ENCODE results near the gene URI1.
"Not testable (repeated sequence)": the region's sequence is repeated elsewhere in the genome, so short reads cannot be mapped to it uniquely, and the experiment has no call there.

Gene URI1, protein sequence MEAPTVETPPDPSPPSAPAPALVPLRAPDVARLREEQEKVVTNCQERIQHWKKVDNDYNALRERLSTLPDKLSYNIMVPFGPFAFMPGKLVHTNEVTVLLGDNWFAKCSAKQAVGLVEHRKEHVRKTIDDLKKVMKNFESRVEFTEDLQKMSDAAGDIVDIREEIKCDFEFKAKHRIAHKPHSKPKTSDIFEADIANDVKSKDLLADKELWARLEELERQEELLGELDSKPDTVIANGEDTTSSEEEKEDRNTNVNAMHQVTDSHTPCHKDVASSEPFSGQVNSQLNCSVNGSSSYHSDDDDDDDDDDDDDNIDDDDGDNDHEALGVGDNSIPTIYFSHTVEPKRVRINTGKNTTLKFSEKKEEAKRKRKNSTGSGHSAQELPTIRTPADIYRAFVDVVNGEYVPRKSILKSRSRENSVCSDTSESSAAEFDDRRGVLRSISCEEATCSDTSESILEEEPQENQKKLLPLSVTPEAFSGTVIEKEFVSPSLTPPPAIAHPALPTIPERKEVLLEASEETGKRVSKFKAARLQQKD

DNA sequence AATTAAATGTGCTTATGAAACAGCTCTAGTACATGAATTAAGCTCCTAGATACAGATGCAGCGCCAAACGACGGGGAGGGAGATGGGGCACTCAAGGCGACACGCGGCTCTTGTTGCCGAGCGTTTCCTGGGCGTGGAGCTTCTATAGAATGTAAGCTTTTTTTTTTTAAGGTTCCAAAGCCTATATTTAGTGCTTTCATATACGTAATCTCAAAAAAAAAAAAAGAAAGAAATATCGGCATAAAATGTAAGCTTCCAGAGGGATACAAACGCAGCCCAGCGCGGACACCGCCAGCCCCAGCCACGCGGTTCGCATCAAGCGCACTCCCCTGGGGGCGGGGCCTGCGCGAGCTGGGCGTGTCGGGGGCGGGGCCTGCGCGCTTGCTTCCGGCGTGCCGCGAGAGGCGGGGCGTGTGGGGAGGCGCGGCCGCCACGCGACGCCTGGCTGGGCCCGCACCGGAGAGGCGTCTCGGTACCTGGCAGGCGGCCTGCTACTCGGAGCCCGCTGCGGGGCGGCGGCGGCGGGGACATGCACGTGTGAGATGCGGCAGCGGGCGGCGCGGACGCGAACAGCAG lies at the start of gene URI1:
Gene URI1 (plus strand): TSS at position 412 of the 576 bp plus-strand sequence. CDS start 309 bp downstream, outside the sequence.
- in situ Hi-C loops (cut with MboI; ENCODE audit: low sequenced_read_pairs), result no loop called here

DNA sequence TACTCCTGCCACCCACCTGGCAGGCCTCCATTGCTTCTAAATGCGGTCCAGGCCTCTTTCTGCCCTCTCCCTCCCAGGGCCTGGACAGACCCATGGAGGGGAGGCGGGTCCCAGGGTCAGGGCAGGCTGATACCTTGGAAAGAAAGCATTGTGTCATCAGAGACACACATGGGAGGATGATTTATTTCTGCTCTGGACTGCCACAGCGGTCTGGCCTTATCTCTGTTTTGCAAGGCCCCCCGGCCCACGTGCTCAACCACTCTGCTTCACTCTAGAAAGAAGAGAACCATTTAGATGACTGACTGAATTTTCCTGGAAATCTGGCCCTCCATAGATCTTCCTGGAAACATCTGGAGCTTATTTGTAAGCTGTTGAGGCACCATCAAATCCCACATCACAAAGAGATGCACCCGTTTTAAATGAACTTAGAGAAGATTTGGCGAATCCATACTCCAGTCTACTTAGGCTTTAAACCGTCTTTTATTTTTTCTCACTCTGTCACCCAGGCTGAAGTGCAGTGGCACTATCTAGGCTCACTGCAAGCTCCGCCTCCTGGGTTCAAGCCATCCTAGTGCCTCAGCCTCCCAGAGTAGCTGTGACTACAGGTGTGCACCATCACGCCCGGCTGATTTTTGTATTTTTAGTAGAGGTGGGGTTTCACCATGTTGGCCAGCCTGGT lies 48.3 kb upstream of the URI1 start:
- in situ Hi-C loops (cut with MboI; ENCODE audit: low sequenced_read_pairs), result no loop called here

DNA sequence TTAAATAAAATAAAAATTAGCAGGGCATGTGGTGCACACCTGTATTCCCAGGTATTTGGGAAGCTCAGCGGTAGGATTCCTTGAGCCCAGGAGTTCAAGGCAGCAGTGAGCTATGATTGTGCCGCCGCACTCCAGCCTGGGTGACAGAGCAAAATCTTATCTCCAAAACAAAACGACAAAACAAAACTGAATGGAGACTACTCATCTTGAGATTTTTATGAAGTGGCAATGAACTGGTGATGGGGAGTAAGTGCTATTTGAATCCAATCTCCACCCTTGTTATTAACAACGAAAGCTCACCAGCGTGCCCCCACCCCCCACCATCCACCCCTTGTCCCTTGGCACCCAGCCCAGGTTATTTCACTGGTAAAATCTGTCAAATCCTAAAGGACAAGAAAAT lies 45.2 kb upstream of the URI1 start:
- in situ Hi-C loops (cut with MboI; ENCODE audit: low sequenced_read_pairs), result no loop called here

DNA sequence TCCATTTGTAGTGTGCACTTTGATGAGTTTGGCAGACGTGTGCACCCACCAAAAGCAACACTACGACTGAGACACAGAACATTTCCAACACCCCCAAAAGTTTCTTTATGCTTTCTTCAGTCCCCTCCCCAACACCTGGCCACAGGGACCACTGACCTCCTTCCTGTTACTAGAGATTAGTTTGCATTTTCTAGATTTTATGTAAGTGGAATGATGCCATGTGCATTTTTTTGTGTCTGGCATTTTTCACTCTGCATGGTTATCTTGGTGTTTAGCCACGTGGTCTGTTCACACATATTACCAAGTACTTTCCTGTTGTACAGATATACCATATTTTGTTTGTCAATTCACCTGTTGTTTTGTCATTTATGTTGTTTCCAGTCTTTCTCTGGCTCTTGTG lies 44.6 kb upstream of the URI1 start:
- in situ Hi-C loops (cut with MboI; ENCODE audit: low sequenced_read_pairs), result no loop called here

DNA sequence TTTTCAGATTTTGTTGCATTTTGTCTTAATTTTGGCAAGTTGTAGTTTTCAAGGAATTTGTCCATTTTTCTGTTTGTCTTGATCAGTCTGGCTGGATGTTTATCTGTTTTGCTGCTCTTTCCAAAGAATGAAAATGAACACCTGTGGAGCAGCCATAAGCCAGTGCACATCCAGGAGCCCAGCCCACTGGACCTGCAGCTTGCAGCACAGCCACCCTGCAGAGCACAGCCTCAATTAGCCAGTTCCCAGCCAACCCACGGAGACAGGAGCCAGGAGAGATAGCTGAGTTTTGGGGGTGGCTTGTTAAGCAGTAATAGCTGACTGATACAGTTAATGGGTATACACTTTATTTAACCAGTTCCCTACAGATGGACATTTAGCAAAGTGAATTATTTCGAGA lies 38.0 kb upstream of the URI1 start:
- in situ Hi-C loops (cut with MboI; ENCODE audit: low sequenced_read_pairs), result no loop called here

DNA sequence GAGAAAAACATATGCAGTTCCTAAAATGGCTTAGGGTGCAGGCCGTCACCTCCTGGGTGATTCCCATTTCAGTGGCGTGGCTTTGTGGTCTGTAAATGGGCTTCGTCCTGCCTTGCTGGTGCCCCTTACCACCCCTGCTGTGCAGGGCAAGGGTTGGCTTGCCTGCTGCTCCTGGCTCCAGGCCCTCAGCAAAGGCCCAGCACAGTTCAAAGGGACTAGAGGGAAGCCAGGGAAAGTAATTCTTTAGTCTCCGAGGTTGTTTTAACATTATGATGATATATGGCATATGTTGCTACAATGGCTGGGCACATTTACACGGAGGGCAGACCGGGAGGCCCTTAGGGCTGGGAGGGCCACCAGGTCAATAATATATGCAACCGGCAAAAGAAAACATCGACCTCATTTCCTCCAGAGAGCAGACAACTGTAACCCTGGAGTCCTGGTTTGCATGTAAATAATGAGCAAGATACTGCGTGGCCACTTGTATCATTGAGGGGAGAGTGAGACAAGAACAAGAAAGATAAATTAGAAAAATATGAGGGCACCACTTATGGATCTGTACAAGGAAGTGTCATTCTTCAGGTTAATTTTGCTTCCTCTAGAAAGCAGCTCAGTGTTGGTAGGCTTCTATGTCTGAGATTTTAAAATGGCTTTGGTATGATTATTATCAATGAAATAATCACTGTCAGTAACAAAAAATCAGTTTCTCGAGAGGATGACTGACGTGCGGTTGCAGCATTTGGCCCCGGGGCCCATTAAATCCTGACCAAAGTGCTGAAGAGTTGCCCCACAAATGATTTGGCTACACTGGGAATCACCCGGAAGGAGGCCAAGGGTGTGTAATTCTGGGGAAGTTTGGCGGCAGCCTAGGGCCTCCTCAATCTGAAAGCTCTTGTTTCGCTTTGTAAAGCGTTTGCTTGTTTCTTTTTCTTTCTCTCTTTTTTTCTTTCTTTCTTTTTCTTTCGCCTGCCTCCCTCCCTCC lies 32.8 kb upstream of the URI1 start:
- in situ Hi-C loops (cut with MboI; ENCODE audit: low sequenced_read_pairs), result no loop called here

DNA sequence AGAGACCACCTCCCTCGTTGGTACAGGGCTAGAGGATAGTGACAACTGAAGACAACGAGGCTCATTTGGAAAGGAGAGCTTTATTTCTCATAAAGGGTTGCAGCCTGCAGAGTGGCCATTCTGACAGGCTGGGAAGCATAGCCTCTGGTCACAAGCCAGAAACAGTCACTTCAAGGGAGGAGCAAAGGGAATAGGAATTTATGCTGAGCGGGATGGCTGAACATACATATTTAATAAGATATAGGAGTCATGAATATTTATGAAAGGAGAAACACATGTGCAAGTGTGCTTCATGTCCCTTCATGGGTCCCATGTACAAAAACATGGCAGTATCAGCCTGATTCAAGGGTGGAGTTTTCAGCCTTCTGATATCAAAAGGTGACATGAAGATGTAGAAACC lies 27.1 kb upstream of the URI1 start:
- in situ Hi-C loops (cut with MboI; ENCODE audit: low sequenced_read_pairs), result no loop called here

DNA sequence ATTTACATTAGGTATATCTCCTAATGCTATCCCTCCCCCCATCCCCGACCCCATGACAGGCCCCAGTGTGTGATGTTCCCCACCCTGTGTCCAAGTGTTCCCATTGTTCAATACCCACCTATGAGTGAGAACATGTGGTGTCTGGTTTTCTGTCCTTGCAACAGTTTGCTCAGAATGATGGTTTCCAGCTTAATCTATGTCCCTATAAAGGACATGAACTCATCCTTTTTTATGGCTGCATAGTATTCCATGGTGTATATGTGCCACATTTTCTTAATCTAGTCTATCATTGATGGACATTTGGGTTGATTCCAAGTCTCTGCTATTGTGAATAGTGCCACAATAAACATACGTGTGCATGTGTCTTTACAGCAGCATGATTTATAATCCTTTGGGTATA lies 26.2 kb upstream of the URI1 start:
- in situ Hi-C loops (cut with MboI; ENCODE audit: low sequenced_read_pairs), result not testable (repeated sequence)

DNA sequence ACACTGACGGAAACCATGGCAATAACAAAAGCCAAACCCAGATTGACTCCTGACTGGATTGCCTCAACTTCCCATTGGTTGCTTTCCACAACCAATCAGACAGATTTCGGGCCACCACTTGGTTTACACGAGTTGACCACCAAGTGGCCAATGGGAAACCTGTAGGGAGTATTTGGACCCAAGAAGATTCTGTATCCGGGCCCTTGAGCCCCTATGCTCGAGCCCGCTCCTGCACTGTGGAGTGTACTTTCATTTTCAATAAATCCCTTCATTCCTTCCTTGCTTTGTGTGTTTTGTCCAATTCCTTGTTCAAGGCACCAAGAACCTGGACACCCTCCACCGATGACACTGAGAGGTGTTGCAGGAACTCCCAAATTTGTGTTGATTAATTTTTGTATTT lies 24.1 kb upstream of the URI1 start:
- in situ Hi-C loops (cut with MboI; ENCODE audit: low sequenced_read_pairs), result no loop called here

DNA sequence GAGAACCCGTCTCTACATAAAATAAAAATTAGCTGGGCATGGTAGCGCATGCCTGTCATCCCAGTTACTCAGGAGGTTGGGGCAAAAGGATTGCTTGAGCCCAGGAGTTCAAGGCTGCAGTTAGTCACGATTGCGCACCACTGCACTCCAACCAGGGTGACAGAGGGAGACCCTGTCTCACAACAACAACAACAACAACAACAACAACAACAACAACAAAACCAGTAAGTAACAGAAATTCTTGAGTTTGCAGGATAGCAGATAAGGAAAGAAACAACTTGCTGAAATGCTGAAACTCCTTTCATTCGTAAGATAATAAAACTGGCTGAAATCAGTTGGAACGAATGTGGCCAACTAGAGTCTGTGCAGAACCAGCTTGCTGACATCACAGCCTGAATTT lies 23.1 kb upstream of the URI1 start:
- in situ Hi-C loops (cut with MboI; ENCODE audit: low sequenced_read_pairs), result no loop called here

DNA sequence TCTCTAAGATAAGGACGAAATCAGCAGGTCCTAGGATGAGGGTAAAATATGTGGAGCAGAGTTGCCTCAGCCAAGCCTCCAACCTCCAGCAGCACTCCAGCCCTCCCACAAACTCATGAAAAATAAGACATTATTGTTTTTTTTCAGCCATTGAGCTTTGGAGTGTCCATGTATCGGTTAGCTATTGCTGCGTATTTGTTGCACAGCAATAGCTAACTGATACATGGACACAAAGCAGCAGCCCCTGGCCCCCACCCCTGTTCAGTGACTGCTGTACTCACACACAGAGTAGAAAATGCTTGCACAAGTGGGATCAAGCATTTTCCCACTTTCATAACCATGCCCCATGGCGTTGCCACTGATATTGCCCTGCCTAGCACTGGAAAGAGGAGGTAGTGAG lies 19.1 kb upstream of the URI1 start:
- in situ Hi-C loops (cut with MboI; ENCODE audit: low sequenced_read_pairs), result no loop called here

DNA sequence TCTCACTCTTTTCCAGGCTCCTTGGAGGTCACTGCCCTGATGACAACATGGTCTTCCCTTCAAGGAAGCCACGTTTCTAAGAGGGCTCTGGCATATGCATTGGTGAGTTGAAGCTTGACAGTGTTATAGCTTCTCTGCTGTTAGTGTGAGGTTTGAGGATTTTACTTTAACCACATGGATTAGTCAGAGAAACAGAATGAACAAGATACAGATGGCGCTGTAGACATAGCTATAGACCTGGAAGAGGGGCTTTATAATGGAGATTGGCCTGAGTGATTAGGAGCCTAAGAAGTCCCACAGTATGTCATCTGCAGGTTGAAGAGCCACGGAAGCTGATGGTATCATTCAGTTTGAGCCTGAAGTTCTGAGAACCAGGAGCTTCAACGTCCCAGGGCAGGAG lies 18.4 kb upstream of the URI1 start:
- in situ Hi-C loops (cut with MboI; ENCODE audit: low sequenced_read_pairs), result no loop called here

DNA sequence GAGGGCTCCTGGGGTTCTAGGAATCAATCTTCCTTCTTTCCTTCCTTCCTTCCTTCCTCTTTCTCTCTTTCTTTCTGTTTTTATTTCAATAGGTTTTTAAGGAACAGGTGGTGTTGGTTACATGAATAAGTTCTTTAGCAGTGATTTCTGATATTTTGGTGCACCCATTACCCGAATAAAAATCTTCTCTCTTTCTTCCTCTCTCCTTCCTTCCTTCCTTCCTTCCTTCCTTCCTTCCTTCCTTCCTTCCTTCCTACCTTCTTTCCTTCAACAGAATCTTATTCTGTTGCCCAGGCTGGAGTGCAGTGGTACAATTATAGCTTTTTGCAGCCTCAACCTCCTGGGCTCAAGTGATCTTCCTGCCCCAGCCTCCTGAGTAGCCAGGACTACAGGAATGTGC lies 16.0 kb upstream of the URI1 start:
- in situ Hi-C loops (cut with MboI; ENCODE audit: low sequenced_read_pairs), result no loop called here

DNA sequence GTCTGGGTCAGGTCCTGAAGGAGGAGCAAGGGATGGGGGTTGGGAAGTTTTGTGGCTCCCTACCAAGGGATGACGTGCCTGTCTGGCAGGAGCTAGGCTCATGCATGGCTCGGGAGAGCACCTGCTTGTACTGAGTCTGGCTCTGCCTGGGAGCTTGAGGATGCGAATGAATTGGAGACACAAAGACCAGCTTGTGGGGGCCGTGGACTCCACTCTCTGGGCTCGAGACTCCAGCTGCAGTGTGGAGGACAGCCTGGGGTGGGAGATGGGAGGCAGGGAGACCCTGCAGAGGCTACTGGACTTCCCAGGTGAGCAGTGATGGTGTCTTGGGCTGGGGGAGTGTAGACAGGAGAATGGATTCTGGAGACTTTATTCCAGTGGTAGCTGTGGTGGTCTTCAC lies 15.2 kb upstream of the URI1 start:
- in situ Hi-C loops (cut with MboI; ENCODE audit: low sequenced_read_pairs), result no loop called here

DNA sequence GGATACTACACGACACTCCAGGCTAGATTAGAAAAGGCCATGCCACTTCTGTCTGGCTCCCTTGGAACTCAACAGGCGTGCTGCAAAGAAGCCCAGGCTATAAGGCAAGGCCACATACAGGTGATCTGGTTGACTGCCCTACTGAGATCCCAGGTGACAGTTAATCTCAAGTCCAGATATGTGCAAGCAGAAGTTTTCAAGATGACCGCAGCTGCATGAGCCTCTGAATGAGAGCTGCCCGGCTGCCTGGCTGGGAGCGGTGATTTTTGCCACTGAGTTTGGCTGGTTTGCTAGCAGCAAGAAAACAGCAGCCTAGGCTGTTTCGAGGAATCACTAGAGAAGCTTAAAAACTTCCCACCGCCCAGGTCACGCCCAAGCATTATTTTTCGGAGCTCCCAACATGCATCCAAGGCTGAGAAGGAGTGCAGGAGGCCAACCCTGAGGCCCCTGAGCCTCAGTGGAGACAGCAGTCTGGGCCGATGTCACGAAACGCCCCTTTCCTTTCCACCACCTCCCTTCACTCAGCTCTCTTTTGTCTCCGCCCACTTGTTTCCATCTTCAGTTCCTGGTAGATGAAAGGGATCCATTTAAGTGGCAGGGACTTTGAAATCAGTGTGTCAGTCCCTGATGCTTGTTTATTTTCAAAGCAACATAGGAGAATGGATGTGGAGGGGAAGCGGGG lies 14.0 kb upstream of the URI1 start:
- in situ Hi-C loops (cut with MboI; ENCODE audit: low sequenced_read_pairs), result no loop called here

DNA sequence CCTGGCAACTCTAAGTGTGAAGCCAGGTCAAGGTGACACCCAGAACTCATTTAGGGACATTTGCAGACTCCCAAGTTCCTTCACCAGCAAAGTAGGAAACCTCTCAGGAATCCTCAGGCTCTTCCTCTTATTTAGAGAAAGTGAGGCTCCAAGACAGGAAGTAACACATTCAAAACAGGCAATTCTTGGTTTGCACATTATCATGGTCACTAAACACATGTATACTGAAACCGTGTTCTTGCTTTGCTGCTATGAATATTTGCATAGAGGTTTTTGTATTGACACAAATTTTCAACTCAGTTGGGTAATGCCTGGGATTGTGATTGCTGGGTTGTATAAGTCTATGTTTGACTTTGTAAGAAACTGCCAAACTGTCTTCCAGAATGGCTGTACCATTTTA lies 13.2 kb upstream of the URI1 start:
- in situ Hi-C loops (cut with MboI; ENCODE audit: low sequenced_read_pairs), result no loop called here

DNA sequence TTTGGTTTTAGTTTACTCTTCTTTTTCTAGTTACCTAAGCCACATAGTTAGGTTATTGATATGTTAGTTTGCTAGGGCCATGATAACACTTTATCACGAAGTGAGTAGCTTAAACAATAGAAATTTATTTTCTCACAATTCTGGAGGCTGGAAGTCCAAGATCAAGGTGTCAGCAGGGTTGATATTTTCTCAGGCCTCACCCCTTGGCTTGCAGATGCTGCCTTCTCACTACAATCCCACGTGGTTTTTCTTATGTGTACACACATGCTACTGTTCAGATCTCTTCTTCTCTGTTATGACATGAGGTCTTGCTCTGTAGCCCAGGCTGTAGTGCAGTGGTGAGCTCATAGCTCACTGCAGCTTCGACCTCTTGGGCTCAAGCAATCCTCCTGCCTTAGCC lies 7.8 kb upstream of the URI1 start:
- in situ Hi-C loops (cut with MboI; ENCODE audit: low sequenced_read_pairs), result no loop called here

DNA sequence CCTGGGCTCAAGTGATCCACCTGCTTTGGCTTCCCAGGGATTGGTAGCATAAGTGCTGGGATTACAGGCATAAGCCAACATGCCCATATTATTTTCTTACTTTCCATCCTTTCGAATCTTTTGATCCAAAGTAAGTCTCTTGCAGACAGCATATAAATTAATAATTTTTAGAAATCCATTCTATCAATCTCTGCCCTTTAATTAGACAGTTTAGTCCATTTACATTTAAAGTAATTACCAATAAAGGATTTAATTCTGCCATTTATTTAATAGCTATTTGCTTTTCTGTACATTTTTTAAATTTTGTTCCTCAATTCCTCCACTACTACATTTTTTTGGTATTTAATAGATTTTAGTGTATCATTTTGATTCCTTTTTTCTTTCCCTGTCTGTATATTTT lies 7.3 kb upstream of the URI1 start:
- in situ Hi-C loops (cut with MboI; ENCODE audit: low sequenced_read_pairs), result no loop called here

DNA sequence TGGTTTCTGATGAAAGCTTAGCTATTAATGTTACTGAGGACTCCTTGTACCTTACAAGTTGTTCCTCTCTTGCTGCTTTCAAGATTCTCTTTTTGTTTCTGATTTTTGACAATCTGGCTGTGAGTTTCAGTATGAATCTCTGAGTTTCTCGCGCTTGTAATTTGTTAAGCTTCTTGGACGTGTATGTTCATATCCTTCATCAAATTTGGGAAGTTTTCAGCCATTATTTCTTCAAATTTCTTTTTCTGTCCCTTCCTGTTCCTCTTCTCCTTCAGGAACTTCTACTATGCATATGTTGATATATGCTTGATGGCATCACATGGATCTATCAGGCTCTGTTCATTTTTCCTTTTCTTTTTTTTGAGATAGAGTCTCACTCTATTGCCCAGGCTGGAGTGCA lies 5.6 kb upstream of the URI1 start:
- in situ Hi-C loops (cut with MboI; ENCODE audit: low sequenced_read_pairs), result no loop called here

DNA sequence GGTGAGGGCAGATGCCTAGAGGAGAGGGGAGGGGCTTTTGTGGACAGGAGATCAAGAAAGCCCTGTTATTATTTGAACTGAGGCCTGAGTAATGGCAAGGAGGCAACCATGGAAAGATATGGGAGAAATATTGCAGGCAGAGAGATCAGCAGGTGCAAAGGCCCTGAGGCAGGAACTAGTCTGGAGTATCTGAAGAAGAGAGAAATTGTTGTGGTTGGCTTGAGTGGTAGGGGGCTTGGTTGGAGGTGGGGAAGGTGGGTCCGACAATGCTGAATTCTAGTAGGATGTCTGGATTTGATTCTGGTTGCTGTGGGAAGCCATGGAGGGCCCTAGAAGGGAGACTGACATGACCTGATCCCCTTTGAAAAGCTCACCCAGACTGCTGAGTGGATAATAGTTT lies 2.4 kb upstream of the URI1 start:
- in situ Hi-C loops (cut with MboI; ENCODE audit: low sequenced_read_pairs), result no loop called here
